ENCODE data around the gene VPS11.

VPS11 gene

DNA sequence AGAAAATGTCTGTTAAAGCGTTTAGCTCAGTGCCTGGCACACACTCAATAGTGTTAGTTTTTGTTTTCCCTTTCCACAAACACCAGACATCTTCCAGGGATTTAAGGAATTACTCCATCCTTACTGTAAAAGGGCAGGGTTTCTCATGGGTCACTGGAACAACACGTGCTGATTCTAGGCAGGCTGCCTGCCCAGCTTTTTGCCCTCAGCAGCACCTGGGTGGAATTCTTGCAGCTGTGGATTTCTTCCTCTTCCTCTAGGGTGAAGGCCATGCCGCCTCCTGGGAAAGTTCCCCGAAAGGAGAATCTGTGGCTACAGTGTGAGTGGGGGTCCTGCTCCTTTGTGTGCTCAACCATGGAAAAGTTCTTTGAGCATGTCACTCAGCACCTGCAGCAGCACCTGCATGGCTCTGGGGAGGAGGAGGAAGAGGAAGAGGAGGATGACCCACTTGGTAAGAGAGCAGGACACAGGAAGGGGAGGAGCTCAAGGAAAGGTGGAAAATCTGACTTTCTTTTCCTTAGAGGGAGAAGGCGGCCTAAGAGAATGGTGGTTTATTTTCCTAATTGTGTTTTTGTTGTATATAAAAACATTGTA, 59.2 kb downstream of the VPS11 start:
- no peak for DNase-seq

DNA sequence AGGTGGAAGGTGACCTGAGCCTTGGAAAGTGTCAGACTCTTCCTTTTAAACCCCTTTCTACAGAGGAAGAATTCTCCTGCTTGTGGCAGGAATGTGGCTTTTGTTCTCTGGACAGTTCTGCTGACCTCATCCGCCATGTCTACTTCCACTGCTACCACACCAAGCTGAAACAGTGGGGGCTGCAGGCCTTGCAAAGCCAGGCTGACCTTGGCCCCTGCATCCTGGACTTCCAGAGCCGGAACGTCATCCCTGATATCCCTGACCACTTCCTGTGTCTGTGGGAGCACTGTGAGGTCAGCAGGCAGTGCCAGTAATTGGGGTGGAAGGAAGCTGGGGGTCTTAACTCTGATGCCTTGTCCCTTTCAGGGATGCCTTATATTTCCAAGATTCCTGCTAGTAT, 63.0 kb downstream of the VPS11 start:
- DNase-seq, result no peak

All from T-helper 9 cell (primary cell).